Renal pelvis (tissue), 4 donors: ENCODE results near the gene CDC5L. TPM values are rescaled to one million over a fixed set of nuclear protein-coding genes. Genes with fewer than 3 reads are reported as not detected.
"Not testable (repeated sequence)": the region's sequence is repeated elsewhere in the genome, so short reads cannot be mapped to it uniquely, and the experiment has no call there.

Experiments
- DNase-seq: peaks from one replicate; pipeline ENCODE4 v3.0.0-alpha.2; 2013
- polyA plus RNA-seq, 3 donors: library from polyadenylated mRNA; unstranded; fragments of 120-200 nt; gene quantifications; one replicate each; pipeline ENCODE4 v1.2.1, GENCODE V29; 2013; ENCODE audit not compliant: insufficient read length in 3 of 3

The CDC5L gene
- polyA plus RNA-seq, 3 donors, result 35.4 to 40.1 (median 37.4) TPM

DNA sequence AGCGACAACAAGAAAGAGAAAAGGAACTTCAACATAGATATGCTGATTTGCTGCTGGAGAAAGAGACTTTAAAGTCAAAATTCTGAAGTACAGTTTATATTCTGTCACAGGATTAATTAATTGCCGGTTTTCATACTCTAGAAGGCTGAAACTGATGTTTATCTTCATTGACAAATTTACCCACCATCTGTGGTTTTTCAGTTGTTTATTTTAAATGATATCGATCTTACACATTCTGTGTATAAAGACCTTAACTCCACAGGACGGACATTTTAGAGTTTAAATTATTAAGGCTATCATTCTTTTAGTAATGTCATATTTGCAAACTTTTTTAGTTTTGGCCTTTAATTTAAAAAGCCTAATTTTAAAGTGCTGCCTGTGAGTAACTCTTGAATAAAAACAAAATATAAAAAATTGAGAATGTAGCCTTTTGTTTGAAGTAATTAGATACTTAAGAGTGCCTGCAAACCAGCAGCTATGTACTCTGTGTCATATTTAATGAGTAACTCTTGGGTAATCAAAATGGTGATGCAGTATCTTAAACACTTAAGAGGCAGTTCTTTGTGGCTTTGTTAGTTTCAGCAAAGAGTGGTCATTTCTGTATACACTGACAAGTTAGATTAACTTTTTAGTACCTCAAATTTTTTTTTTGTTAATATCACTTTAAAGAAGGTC is 59.3 kb downstream of the CDC5L start:
- no peak for DNase-seq

DNA sequence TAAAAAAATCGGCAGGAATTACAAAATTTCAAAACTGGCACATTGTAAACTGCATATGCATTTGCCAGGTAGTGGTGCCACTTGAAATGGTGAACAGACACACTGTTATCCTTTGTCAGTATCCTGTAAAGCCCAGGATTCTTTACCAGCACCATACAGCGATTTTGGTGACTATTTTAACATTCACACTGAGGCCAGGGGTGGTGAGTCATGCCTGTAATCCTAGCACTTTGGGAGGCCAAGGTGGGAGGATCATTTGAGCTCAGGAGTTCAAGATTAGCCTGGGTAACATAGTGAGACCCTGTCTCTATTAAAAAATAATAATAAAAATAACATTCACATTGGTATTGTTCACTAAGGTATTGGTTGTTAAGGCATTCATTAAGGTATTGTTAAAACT is 61.7 kb downstream of the CDC5L start:
- DNase-seq, result not testable (repeated sequence)

DNA sequence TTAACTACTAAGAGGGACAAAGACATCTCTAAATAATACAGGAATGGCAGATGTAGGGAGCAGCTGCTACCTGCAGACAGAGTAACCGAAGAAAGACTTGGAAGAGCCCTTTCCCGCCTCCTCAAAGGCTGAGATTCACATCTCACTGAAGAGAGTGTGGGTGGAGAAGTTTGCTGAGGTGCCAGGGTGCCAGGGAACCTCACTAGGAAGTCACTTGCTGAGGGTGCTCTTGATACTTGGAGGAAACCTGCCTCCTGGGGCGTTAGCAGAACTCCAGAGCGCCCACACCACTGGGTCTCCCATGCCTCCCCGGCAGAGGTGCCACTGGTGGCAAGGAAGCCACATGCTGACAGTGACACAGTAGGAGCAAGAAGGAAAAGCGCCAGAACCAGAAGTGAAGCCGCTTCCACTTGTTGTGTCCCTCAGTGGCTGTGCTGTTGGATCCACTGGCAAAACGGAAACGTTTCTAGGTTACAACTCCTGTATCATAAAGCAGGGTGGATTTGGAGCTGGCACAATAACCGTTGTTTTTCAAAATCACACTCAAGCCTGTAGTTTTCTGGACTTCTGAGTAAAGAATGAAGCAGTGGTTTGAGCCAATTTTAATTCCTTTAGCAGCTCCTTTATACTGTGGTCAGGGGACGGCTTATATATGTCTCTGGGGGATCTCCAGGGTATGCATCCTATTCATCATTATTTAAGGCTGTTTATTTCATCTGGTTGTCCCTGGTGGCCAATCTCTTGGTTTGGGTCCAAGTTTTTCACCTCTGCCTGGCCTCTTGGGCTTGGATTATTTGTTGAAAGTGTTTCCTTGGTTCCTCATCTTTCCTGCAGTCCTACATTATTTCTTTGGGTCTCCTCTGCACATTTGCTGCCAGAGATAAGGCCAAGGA is 64.5 kb downstream of the CDC5L start:
- DNase-seq, result no peak

DNA sequence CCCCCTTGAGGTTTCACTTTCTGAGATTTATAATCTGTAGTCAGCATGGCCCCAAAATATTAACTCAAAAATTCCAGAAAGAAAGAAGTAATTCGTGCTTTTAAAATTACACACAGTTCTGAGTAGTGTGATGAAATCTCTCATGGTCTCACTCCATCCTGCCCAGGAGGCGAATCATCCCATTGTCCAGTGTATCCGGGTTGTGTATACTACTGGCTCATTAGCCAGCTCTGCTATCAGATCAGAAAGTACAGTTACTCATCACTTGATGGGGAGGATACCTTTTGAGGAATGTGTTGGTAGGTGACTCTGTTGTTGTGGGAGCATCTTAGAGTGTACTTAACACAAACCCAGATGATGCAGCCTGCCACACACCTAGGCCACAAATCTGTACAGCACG is 65.2 kb downstream of the CDC5L start:
- DNase-seq, result no peak

DNA sequence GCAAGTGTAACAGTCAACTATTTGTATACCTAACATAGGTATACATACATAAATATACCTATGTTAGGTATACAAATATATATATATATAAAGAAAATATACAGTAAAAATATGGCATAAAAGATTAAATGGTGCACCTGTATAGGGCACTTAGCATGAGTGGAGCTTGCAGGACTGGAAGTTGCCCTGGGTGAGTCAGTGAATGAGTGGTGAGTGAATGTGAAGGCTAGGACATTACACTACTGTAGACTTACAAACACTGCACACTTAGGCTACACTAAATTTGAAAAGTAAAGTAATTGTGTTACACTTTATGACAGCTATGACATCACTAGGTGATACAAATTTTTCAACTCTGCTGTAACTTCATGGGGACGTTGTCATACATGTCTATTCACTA is 65.6 kb downstream of the CDC5L start:
- DNase-seq, result no peak

DNA sequence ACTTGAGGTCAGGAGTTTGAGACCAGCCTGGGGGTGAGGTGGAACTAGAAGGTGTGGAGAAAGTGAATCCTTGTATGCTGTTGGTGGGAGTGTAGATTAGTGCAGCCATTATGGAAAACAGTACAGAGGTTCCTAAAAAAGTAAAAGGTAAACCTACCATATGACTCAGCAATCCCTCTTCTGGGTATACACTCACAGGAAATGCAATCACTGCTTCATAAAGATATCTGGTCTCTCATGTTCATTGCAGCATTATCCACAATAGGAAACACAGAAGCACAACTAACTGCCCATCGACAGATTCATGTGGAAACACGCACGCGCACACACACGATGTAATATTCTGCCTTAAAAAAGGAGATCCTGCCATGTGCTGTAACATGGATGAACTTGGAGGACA is 66.7 kb downstream of the CDC5L start:
- DNase-seq, result no peak

DNA sequence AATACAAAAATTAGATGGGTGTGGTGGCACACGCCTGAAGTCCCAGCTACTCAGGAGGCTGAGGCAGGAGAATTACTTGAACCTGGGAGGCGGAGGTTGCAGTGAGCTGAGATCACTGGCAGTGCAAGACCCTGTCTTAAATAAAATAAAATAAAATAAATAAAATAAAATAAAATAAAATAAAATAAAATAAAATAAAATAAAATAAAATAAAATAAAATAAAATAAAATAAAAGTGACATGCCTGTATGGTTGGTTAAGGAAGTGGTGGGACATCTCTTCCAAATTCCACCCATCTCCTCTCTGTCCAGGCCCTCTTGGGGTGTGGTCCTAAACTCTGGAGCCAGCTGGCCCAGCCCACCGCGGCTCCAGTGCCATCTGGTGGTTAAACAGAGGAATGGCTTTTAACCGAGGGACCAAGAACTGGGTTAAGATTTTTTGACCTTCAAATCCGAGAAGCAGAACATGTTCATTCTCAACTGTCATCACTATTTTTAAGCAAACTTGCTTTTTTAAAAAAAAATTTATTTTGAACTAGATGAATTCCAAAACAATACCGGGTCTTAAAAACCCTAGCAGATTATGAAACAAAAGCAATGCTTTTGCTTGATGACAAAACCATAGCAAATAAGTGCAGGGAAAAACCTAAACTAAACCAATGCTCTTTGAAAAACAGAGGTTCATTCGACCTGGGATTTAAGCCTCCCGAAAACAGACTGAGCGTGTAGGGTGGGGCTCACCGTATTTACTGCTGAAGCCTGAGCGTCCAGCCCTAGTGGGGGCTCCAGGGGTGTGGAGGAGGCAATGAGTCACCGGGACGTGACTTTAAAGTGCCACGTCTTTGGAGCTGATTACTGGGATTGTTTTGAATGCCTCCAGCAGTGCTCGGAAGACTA is 68.8 kb downstream of the CDC5L start:
- no peak for DNase-seq

DNA sequence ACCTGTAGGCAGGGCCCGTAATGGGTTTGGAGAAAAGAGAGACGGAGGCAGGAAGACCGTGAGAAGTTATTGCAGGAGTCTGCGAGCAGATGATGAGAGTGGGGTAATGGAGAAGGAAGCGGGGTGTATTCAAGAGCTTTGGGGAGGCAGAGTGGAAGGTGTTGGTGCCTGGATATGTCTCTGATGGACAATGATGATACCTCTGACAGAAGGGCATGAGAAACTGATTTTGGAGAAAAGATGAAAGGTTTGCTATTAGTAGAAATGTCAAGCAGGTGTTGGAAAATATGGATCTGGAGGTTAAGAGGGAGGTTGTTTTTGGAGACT is 69.4 kb downstream of the CDC5L start:
- DNase-seq, result no peak

DNA sequence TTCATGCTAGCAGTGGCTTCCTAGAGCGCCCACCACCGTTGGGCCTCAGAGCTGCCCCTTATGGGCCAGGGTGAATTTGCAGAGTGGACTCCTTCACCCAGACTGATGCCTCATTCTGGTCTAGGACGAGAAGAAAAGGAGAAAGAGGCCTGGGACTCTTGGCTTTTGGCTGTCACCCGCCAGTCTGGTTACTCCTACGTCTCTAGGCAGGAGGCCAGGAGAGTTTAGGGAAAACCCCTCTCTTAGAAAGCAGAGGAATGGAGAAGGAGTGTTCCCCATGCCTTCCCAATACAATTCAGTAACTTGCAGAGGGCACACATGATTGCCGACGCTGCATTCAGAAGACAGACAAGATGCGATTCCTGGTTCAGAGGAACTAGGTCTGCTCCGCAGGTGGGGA is 70.1 kb downstream of the CDC5L start:
- no peak for DNase-seq

DNA sequence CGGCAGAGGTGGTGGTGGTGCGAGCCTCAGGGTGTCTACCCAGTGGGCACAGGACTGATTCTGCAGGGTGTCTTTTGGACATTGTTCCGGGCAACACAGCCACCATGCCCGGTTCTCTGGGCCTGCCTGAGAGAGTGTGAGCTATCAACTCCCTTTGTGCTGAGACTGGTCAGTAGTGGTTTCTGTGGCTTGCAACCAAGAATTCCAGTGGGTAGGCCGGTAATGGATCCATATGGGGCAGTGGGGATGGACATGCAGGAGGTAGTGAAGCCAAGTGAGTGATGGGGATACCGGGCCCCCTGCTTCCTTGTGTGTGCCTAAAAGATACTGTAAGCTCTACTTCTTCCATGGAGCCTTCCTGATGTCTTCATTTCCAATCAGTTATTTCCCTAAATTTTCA is 71.0 kb downstream of the CDC5L start:
- no peak for DNase-seq

DNA sequence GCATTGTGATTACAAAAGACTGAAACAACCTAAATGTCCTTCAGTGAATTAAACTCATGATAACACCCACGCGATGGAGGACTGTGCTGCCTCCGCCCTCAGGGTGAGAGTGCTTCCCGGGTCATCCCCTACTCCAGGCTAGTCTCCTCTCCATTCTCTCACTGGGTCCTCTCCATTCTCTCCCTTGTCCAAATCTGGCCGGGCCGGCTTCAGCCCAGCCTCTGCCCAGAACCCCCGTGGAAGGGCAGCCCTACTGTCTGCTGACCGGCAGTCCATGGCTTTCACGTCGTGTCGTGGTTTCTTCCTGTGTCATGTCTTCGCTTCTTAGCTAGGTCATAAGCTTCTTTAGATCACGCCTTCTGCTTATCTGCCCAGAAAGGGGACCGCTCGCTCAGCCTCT is 74.8 kb downstream of the CDC5L start:
- DNase-seq, result no peak

DNA sequence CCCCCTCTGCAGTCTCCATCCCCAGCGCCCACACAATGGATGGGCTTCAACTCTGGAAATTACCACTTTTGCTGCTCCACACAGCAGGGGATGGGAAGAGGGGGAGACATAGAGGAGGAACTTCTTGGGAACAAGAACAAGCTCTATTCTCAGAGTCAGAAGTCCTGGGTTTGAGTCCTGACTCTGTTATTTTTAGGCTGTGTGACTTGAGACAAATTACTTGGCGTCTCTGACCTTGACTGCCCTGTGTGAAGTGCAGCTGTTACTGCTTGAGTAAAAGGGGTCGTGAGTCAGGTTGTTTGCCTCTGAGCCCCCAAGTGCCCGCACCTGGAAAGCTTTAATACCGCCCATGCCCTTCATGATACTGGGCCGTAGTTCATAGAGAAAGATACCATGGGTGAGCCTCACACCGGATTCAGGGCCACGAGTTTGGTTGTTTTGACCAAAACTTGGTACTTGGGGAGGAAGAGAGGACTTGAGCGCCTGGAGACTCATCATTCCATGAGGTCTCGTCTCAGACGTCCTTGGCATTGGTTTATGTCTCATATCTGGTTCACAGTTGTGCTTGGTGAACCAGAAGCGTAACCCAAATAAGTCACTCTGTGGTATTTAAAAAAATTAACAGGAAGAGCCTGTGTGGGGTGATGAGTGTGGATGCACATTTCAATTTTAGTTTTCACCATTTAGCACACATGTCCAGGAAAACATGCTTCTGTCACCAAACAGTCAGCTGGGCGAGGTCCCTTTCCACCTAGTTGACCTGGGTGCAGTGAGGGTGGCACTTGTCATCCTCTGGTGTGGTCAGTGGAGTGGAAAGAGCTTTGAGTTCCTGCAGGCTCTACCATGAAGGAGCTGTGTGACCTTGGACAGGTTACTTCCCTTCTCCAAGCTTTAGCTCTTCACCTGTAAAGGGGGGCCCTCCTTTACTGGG is 75.6 kb downstream of the CDC5L start:
- DNase-seq, result no peak

DNA sequence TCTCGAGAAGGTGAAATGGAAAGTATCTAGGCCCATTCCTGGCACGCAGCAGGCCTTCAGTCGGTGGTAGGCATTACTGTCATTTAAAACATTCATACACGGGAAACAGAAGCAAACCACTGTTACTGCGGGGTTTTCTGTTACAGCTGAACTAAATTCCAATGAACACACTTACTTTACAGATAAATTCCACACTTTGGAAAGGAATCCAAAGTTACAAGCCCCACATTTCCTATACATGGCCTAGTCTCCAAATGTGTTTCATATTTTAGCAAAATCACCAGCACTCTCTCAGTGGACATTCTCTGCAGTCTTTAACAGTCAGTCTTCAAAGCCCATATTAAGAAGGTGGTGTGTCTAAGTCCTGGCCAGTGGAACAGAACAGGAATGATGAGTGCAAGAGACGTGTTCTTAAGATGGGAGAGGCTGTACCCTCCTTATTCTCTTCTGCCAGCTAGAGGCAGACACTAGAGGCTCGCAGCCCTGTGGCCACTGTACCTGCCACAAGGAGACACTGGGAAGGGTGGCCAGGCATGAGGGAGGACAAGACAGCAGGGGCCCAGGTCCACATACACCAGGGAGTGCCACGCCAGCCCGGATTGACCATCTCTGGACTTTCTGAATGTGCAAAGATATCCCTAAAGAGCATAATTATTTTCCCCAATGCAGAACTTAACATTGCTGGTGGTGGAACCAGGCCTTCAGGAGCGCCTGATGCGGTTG is 76.4 kb downstream of the CDC5L start:
- no peak for DNase-seq

DNA sequence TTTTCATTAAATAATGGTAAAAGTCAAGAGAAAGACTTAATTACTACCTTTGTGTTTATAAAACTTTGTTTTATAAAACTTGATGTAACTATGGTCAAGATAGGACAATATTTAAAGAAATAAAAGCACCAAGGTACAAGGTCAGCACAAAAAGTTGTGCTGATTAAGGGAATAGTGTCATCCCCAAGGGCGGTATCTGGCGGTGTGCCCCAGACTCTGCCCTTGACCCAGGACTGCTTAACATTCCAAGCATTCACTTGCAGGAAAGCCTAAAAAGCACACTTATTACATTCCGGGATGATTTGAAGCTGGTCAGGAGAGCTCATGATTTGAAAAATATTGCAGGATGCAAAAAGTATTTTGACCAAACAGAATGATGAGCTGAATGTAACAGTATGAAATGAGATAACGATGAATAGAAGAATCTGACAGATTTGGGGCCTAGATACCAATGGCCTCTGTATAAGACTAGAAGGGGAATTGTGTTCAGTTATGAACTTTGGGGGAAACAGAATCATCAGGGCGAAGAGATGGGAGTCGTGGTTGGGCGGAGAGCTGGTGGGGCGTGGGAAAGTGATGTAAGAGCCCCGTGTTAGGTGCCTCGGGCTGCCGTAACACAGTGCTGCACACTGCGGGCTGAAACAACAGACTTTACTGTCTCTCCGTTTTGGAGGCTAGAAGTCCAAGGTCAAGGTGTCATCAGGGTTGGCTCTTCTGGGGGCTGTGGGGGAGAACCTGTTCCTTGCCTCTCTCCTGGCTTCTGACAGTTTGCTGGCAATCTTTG is 77.2 kb downstream of the CDC5L start:
- no peak for DNase-seq

DNA sequence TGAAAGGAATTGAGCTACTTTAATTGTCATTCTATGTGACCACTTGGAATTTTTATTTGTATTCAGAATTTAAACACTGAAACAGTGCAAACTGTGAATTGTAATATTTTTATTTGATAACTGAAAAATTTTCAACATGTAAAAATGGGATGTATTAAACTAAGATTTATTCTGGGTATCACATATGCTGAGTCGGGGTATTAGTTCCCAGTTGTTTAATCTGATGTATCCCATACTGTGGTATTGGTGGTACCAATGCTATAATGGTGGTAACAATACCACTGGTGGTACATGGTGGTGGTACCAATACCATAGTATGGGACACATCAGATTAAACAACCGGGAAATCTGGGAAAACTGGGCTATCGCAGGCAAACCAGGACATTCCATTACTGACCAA is 79.4 kb downstream of the CDC5L start:
- no peak for DNase-seq

DNA sequence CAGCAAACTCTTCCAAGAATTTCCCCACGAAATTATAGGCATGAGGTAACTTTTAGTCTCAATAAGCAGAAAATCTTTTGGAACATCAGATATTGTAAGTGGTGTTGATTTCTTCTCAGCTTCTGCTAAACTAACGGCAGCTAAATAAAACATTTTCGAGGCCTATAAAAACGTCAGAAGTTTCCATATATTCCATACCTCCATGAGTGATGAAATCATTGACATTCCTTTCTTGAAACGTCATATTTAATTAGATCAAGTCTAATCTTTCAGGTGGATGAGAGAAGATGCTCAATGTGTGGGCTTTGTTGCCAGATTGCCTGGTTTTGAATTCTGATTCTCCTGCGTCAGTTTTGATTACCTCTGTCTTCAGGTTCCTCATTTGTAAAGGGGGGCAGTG is 81.3 kb downstream of the CDC5L start:
- no peak for DNase-seq

DNA sequence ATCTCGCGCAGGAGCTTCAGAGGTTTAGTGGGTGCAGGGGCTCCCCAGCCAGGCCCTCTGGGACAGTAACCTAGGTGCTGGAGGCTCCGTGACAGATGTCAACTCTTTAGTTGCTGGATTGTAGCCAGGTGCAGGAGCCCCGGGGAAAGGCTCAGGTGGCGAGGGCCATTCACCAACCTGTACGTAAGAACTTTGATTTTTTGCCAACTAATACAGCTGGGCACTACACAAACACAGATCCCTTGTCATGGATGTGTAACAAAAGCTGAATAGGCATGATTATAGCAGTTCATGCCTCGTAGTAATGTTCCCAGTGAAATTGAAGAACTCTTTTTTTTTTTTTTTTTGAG is 82.6 kb downstream of the CDC5L start:
- no peak for DNase-seq

DNA sequence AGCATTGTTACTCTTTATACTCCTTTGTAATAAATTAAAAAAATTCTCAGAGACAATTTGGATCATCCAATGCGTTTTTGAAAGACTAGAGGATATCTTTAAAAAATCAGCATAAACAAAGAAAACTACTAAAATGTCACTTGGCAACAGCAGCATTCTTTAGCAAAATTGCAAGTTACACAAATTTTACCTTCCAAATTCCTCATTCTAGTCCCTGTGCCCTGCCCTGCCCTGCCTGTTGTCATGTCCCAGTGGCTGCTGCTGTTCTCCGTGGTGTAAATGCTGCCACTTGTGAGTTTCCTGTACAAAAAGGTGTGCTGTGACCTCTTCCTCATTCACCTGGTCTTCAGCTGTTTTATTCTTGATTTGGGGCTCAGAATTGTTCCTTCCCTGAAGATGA is 83.2 kb downstream of the CDC5L start:
- DNase-seq, result no peak

DNA sequence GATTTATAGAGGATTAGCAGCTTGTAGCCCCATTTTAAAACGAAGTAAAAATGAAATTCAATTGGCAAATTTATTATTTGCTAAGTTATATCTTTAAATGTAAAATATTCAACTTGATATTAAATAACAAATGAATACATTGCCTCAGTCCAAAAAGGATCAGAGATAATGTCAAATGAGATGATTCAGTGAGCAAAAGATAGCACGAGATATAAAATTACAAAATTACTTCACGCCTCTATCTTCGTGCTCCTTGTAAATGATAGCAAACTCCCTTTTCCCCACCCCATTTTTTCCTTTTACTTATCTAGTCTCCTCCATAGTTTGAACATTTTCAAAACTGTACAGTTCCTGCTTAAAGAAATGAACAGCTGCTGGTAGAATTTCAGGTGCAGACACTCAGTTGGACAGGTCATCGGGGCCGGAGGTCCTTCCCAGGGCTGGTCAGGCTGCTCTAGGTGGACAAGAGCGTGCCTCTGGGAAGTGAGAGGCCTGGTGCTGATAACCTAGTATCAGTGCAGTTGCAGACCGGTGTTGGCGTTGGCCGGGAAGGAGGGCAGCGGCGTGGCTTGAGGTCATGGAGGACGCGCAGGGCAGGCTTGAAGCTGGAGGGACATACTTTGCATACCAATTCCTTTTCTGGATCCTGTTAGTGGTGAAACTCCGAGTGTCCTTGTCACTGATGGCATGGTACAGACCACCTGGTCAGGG is 83.9 kb downstream of the CDC5L start:
- no peak for DNase-seq
